HepG2 (cell line): ENCODE results near the gene STKLD1. TPM values are rescaled to one million over a fixed set of nuclear protein-coding genes. Genes with fewer than 3 reads are reported as not detected.

Source experiments
- ADNP ChIP-seq: sonication (generic); formaldehyde crosslinking; IDR thresholded peaks from 2 replicates; pipeline ENCODE4 v1.4.0; 2020; ENCODE audit warnings: missing genetic modification reagents
- DNMT3B ChIP-seq: conservative IDR thresholded peaks from 2 replicates; pipeline ENCODE4 v1.6.1; 2016; ENCODE audit warnings: missing biosample characterization, control low read depth
- DRAP1 ChIP-seq: IDR thresholded peaks from 2 replicates; pipeline ENCODE4 v1.6.1; 2016; ENCODE audit warnings: missing genetic modification reagents, missing compliant biosample characterization
- KLF11 ChIP-seq: IDR thresholded peaks from 2 replicates; pipeline ENCODE4 v1.6.1; 2016; ENCODE audit warnings: missing compliant biosample characterization
- MBD4 ChIP-seq: IDR thresholded peaks from 2 replicates; pipeline ENCODE4 v1.6.1; 2012; ENCODE audit warnings: low read length, inconsistent platforms, borderline replicate concordance
- MYC ChIP-seq: sonication (generic); formaldehyde crosslinking; IDR thresholded peaks from 2 replicates; pipeline ENCODE4 v1.9.0; 2021; ENCODE audit warnings: missing genetic modification reagents, borderline replicate concordance
- NCOA5 ChIP-seq: sonication (generic); formaldehyde crosslinking; IDR thresholded peaks from 2 replicates; pipeline ENCODE4 v1.4.0; 2020; ENCODE audit warnings: missing genetic modification reagents
- RXRB ChIP-seq: IDR thresholded peaks from 2 replicates; pipeline ENCODE4 v1.6.1; 2016; ENCODE audit warnings: borderline replicate concordance, missing genetic modification reagents, missing compliant biosample characterization
- SALL2 ChIP-seq: sonication (generic); formaldehyde crosslinking; IDR thresholded peaks from 2 replicates; pipeline ENCODE4 v1.8.1; 2023; ENCODE audit warnings: mild to moderate bottlenecking, missing genetic modification reagents, inconsistent platforms
- SOX13 ChIP-seq, 3 experiments: fragments of 450-650 bp in 1 of 3; sonication (generic) in 1 of 3; formaldehyde crosslinking in 1 of 3; IDR thresholded peaks in 2 of 3; conservative IDR thresholded peaks in 1 of 3; 2 replicates each; pipeline versions ENCODE4 v1.5.0 to v1.6.1; 2016 to 2020; ENCODE audit warnings: antibody characterized with exemption in 1 of 3, mild to moderate bottlenecking in 1 of 3, missing compliant biosample characterization in 1 of 3, missing genetic modification reagents in 1 of 3, moderate library complexity in 1 of 3
- ZBTB4 ChIP-seq: sonication (generic); formaldehyde crosslinking; IDR thresholded peaks from 2 replicates; pipeline ENCODE4 v1.4.0; 2020; ENCODE audit warnings: missing genetic modification reagents, mild to moderate bottlenecking, borderline replicate concordance
- ZNF354B ChIP-seq: sonication (generic); formaldehyde crosslinking; IDR thresholded peaks from 2 replicates; pipeline ENCODE4 v1.8.0; 2022; ENCODE audit warnings: mild to moderate bottlenecking, missing genetic modification reagents
- ZNF773 ChIP-seq: sonication (generic); formaldehyde crosslinking; IDR thresholded peaks from 2 replicates; pipeline ENCODE4 v1.4.0; 2020; ENCODE audit warnings: missing genetic modification reagents, borderline replicate concordance
- ZSCAN25 ChIP-seq: sonication (generic); formaldehyde crosslinking; IDR thresholded peaks from 2 replicates; pipeline ENCODE4 v1.8.0; 2022; ENCODE audit warnings: mild to moderate bottlenecking, missing genetic modification reagents
- polyA plus RNA-seq, 8 experiments: library from polyadenylated mRNA; depleted of rRNA in 3 of 8; stranded (reverse) in 7 of 8; unstranded in 1 of 8; fragments of >200 nt; fragmentation: Illumina TruSeq in 4 of 8; extraction: Trizol in 4 of 8; gene quantifications; 2 replicates each; pipeline versions ENCODE4 v1.2.1 to v1.2.3, GENCODE V29; 2011 to 2016; ENCODE audit warnings: low read depth in 4 of 8, missing spikeins in 1 of 8, mixed read lengths in 1 of 8; ENCODE audit not compliant: insufficient read depth in 1 of 8
- total RNA-seq, 5 experiments: library from RNA; depleted of rRNA; stranded (reverse); fragments of >200 nt; fragmentation: Illumina TruSeq; extraction: Trizol; gene quantifications; 2 replicates each; pipeline ENCODE4 v1.2.3, GENCODE V29; 2016; ENCODE audit warnings: low read depth in 1 of 5
- TF ChIP-seq, protein P1 (sequence below): sonication (generic); formaldehyde crosslinking; IDR thresholded peaks from 2 replicates; pipeline ENCODE4 v1.4.0; 2020; ENCODE audit warnings: mild to moderate bottlenecking, missing genetic modification reagents
- TF ChIP-seq, protein P2 (sequence below): sonication (generic); formaldehyde crosslinking; IDR thresholded peaks from 2 replicates; pipeline ENCODE4 v1.5.1; 2020; ENCODE audit warnings: missing genetic modification reagents, mild to moderate bottlenecking, borderline replicate concordance
- TF ChIP-seq, protein P3 (sequence below): sonication (generic); formaldehyde crosslinking; IDR thresholded peaks from 2 replicates; pipeline ENCODE4 v1.4.0; 2020; ENCODE audit warnings: mild to moderate bottlenecking, missing genetic modification reagents

The STKLD1 gene
- total and polyA plus RNA-seq, 2 of the 13 experiments (the other 11 are each of a cell fraction or from before 2014, with no cell fraction given), result 1.5 to 2.2 TPM

- TF ChIP-seq ZSCAN25 (CRISPR knock-in tag), result peak; percentile 66
- TF ChIP-seq KLF11 (CRISPR knock-in tag), result 0 out of 2 replicates have a peak, but pooled peaks have one; percentile 69
- TF ChIP-seq ADNP (CRISPR knock-in tag), result no peak
- TF ChIP-seq MBD4, result no peak
- TF ChIP-seq, protein P1, sequence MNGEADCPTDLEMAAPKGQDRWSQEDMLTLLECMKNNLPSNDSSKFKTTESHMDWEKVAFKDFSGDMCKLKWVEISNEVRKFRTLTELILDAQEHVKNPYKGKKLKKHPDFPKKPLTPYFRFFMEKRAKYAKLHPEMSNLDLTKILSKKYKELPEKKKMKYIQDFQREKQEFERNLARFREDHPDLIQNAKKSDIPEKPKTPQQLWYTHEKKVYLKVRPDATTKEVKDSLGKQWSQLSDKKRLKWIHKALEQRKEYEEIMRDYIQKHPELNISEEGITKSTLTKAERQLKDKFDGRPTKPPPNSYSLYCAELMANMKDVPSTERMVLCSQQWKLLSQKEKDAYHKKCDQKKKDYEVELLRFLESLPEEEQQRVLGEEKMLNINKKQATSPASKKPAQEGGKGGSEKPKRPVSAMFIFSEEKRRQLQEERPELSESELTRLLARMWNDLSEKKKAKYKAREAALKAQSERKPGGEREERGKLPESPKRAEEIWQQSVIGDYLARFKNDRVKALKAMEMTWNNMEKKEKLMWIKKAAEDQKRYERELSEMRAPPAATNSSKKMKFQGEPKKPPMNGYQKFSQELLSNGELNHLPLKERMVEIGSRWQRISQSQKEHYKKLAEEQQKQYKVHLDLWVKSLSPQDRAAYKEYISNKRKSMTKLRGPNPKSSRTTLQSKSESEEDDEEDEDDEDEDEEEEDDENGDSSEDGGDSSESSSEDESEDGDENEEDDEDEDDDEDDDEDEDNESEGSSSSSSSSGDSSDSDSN (CRISPR knock-in tag), result peak; percentile 68
- peak; percentile 97 for TF ChIP-seq SALL2 (CRISPR knock-in tag)
- TF ChIP-seq DNMT3B (CRISPR knock-in tag), result peak; percentile 32; the same call in 1 of the 2 replicates
- TF ChIP-seq ZBTB4, result peak; percentile 19; the same call in 1 of the 2 replicates
- TF ChIP-seq RXRB, result peak; percentile 86
- TF ChIP-seq, protein P2, sequence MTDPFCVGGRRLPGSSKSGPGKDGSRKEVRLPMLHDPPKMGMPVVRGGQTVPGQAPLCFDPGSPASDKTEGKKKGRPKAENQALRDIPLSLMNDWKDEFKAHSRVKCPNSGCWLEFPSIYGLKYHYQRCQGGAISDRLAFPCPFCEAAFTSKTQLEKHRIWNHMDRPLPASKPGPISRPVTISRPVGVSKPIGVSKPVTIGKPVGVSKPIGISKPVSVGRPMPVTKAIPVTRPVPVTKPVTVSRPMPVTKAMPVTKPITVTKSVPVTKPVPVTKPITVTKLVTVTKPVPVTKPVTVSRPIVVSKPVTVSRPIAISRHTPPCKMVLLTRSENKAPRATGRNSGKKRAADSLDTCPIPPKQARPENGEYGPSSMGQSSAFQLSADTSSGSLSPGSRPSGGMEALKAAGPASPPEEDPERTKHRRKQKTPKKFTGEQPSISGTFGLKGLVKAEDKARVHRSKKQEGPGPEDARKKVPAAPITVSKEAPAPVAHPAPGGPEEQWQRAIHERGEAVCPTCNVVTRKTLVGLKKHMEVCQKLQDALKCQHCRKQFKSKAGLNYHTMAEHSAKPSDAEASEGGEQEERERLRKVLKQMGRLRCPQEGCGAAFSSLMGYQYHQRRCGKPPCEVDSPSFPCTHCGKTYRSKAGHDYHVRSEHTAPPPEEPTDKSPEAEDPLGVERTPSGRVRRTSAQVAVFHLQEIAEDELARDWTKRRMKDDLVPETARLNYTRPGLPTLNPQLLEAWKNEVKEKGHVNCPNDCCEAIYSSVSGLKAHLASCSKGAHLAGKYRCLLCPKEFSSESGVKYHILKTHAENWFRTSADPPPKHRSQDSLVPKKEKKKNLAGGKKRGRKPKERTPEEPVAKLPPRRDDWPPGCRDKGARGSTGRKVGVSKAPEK (CRISPR knock-in tag), result no peak
- TF ChIP-seq SOX13 (IDR thresholded peaks at IDR 0.05), result no peak; the same call in 1 of the 2 replicates
- TF ChIP-seq SOX13 (CRISPR knock-in tag; conservative IDR thresholded peaks at IDR 0.05 in 1 of 2, IDR thresholded peaks at IDR 0.05 in 1 of 2), result peak in 1 of 2 experiments; percentile 54; a peak in 1 of 4 replicates
- TF ChIP-seq MYC, result peak; percentile 99
- TF ChIP-seq NCOA5, result no peak
- no peak for TF ChIP-seq ZNF354B
- peak; percentile 73 for TF ChIP-seq DRAP1
- TF ChIP-seq, protein P3, sequence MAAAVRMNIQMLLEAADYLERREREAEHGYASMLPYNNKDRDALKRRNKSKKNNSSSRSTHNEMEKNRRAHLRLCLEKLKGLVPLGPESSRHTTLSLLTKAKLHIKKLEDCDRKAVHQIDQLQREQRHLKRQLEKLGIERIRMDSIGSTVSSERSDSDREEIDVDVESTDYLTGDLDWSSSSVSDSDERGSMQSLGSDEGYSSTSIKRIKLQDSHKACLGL (CRISPR knock-in tag), result peak; percentile 98
- no peak; the same call in 1 of the 2 replicates for TF ChIP-seq ZNF773
Observed at GRCh38 chr9:133335924-133336811, 40.0 kb upstream of the STKLD1 start, which contains the start of gene SURF6 (continued).
